GM04504 (cell line): ENCODE measurements around the gene GLB1L3.
"Not testable (repeated sequence)": the region's sequence is repeated elsewhere in the genome, so short reads cannot be mapped to it uniquely, and the experiment has no call there.

Experiments
- DNase-seq: peaks from one replicate; pipeline ENCODE4 v3.0.0-alpha.2; 2012; ENCODE audit warnings: low read depth

Gene GLB1L3

GRCh38 chr11:134275188-134275533, 1.0 kb upstream of the GLB1L3 start:
- no peak for DNase-seq

GRCh38 chr11:134276396-134277182, 410 bp downstream of the GLB1L3 start:
- no peak for DNase-seq

- no peak for DNase-seq
These were observed 1.2 kb downstream of the GLB1L3 start for GRCh38 chr11:134277183-134278001.

GRCh38 chr11:134278356-134278755, 2.2 kb downstream of the GLB1L3 start:
- DNase-seq = no peak

DNA sequence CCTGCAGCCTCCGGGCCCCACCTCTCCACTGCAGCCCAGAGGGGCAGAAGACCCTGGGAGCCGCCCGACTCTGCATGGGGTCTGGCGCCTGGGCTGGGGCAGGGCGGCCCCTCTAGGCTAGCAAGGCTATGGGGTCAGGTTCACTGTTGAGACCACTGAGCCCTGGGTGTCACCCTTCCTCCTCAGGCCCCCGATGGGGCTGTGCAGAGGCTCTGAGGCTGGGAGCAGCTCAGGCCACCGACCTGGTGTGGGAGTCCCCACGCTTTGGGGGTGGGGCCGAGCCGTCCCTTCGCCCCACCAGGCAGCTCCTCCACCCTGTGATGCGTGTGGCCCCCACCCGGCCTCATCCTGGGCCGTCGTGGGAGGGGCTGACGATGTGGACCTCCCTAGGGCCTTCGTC, 5.5 kb downstream of the GLB1L3 start:
- DNase-seq = not testable (repeated sequence)

DNA sequence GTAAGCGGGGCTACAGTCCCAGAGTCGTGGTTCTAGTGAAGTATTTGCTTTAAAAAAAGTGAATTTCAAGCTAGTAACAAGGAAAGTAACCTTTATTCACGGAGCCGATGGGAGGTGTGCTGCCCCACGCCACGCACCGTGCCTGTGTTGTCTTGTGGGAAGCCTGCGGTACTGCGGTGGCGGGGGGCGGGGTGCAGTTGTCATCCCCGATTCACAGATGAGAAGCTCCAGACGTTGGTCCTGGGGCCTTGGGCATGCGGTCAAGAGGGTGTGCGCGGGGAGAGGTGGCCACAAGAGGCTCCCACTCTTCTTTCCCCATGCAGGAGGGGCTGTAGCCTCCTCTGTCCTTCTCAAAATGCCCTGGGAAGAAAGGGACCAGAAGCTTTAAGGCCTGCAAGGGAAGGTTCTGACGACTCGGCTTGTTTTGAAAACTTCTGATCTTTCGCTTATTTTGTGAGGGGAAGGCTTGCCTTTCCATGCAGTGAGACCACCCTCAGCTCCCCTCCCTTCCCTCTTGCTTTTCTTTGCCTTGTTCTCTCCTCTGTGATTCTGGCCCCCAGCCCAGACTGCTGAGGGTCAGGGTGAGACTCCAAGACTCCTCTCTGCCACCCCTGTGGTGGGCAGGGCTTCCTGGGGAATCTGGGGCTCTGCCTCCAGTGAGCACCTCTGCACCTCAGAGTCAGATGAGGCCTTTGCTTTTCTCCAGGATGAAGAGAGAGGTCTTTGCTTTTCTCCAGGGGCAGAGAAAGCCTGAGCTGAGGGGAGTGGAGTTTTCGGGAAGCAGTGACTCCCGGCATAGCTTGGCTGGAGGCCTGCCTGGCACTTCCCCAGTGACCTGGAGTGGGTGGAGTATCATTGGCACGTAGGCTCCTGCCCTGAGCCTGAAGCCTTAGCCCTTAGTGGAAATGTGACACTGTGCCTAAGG, 6.2 kb downstream of the GLB1L3 start:
- DNase-seq = no peak

- no peak for DNase-seq
These were observed 7.5 kb downstream of the GLB1L3 start for GRCh38 chr11:134283461-134284230.

DNA sequence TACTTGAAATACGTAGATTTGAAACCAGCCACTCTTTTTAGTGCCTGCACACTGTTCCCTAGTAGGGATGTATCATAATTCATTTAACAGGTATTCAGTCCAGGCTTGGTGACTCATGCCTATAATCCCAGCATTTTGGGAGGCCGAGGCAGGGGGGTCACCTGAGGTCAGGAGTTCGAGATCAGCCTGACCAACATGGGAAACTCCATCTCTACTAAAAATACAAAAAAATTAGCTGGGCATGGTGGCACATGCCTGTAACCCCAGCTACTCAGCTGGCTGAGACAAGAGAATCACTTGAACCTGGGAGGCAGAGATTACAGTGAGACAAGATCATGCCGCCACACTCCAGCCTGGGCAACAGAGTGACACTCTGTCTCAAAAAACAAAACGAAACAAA, 8.2 kb downstream of the GLB1L3 start:
- DNase-seq = not testable (repeated sequence)

DNA sequence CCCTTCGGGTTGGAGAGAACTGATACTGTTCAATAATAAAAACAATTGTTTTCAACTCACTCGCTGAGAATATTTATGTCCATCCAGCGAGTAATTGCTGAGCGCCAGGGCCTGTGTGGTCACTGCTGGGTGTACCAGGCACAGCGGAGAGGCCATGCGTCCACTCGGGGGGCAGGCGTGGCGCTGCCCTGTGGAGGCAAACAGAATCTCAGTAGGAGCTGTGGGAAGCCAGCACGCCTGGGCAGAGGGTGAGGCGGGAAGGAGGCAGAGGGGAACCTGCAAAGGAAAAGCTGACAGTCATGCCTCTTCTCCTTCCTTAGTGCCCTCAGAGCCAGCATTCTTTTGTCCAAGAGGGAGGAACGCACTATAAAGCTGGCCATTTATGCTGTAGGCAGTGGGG, 11.4 kb downstream of the GLB1L3 start:
- no peak for DNase-seq

DNA sequence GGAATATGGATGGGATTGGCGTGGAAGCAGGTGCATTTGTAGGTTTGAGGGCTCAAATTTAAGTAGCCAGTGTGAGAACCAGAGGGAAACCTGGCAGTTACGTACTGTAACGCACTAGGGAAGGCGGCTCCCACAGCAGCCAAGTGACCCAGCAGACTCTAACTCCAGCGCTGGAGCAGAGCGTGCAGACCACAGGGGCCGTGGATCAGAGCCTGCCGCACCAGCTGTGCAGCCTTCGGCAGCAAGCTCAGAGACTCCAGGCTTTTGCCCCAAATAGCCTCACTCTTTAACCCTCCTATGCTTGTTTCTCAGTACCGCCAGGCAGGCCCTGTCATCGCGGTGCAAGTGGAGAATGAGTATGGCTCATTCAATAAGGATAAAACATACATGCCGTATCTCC, 12.3 kb downstream of the GLB1L3 start:
- DNase-seq = no peak

- DNase-seq = no peak
These were observed 13.0 kb downstream of the GLB1L3 start for GRCh38 chr11:134289167-134289566.

DNA sequence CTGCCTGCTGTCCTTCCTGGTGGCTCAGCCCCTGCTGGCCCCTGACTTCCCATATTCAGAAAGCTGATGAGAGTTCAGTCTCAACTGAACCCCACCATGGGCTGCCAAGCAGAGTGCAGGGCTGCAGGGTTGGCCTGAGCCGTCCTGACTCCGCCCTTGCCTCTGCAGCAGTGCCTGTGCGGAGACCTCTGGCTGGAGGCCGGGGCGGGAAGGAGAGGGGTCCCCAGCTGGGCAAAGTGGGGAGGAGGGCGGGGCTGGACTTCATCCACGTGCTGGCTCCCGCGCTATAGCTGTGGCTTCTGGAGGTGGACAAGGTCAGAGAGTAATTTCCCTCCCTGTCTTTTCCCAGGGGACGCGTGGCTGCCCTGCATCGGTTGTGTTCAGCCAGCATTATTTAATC, 13.6 kb downstream of the GLB1L3 start:
- no peak for DNase-seq

DNA sequence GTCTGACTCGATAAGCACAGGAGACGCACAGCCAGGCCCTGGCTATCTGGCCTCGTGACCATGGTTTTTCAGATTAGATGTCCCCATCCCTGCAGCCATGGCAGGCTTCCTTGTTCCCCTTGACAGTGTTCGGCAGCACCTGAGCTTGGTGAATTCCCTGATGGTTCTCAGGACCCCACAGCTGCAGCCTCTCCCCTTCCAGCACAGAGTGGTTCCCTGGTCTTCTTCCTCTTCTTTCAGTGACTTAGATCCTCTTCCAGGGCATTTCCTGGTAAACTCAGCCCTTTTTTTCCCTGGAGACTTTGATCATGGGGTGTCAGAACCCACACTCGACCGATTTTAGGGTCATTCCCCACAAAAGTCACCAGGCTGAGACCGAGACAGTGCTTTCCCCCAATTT, 14.5 kb downstream of the GLB1L3 start:
- no peak for DNase-seq

DNA sequence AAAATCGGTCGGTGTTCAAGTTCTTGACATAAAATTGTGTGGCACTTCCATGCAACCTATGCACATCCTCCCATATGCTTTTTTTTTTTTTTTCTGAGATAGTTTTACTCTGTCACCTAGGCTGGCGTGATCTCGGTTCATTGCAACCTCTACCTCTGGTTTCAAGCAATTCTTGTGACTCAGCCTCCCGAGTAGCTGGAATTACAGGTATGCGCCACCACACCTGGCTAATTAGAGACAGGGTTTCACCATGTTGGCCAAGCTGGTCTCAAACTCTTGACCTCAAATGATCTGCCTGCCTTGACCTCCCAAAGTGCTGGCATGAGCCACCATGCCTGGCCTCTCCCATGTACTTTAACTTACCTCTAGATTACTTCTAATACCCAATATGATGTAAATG, 15.0 kb downstream of the GLB1L3 start:
- no peak for DNase-seq

GRCh38 chr11:134292661-134293060, 16.5 kb downstream of the GLB1L3 start:
- DNase-seq = no peak

DNA sequence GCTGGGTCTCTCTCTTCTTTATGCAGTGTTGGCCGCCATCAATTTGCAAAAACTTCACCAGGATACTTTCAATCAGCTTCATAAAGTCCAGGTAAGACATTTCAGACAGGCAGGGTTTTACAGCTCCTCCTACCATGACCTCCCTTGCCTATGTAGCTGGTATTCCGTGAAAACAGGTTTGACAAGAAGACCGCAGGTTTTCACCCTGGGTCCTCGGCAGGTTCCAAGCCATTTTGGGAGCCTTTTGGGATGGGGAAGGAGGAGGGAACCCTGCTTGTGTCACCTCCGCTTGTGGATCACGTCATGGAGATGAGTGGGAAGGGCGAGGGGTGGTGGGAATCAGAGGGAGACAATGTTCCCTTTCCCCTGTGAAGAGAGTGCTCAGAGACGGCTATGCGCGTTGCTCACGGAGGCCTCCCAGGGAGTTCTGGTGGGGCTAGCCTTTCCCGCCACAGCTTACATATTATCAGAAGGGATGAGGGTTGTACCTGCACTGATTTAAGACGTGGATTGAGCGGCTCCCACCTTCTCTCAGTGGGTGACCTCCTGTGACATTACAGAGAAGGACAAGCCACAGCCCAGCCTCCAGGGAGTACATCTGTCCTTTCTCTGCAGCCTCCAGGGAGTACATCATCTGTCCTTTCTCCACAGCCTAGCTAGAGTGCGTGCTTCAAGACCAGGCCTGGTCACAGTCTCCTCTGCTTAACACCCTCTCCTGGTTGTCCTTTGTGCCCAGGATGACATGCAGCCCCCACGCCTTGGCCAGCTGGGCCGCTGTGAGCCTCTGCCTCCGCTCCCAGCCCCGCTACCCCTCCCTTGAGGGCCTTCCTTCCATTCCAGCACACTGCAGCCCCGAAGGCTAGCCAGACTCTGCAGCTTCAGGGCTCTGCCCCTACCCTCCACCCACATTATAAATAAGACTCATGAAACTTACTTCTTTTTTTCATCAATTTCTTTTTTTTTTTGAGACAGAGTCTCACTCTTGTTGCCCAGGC, 17.2 kb downstream of the GLB1L3 start:
- no peak for DNase-seq

DNA sequence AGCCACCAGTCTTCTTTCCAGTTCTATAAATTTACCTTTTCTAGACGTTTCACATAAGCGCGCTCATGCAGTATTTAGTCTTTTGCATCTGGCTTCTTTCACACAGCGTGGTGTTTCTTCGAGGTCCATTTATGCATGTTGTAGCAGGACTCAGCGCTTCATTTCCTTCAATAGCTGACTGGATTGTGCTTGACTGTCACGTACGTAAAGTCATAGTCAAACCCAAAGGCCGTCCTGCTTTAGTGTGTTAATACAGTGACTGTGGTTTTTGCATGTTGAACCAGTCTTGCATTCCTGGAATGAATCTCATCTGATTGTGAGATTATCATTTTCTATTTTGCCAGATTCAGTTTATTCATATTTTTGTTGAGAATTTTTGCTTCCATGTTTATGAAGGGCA, 18.5 kb downstream of the GLB1L3 start:
- DNase-seq = no peak

GRCh38 chr11:134312223-134312622, 36.0 kb downstream of the GLB1L3 start:
- no peak for DNase-seq

GRCh38 chr11:134312807-134313206, 36.6 kb downstream of the GLB1L3 start:
- DNase-seq = no peak

GRCh38 chr11:134313379-134313778, 37.2 kb downstream of the GLB1L3 start:
- no peak for DNase-seq
